Measurements from ENCODE around the gene PPARGC1A.

- TF ChIP-seq POLR2AphosphoS5 (IDR thresholded peaks at IDR 0.05): no peak
- no peak for TF ChIP-seq CTCF (IDR thresholded peaks at IDR 0.05)
These were observed 42.7 kb downstream of the PPARGC1A start for GRCh38 chr4:23847158-23847557.
